GM12864 (cell line): ENCODE data around the gene TMEM208.

Experiments
- DNase-seq: peaks from one replicate; pipeline ENCODE4 v3.0.0-alpha.2; 2011; ENCODE audit warnings: low read depth
- H3K4me3 ChIP-seq: 2 replicates; pipeline ENCODE4 v1.5.1; 2011; ENCODE audit warnings: mild to moderate bottlenecking, low read depth, low read length, control low read depth
- TF ChIP-seq, protein P1 (sequence below): IDR thresholded peaks from 2 replicates; pipeline ENCODE4 v1.5.1; 2011; ENCODE audit warnings: low read depth, mild to moderate bottlenecking, moderate library complexity, low read length, control low read depth, inconsistent platforms; ENCODE audit errors: missing control alignments

TMEM208 gene

DNA sequence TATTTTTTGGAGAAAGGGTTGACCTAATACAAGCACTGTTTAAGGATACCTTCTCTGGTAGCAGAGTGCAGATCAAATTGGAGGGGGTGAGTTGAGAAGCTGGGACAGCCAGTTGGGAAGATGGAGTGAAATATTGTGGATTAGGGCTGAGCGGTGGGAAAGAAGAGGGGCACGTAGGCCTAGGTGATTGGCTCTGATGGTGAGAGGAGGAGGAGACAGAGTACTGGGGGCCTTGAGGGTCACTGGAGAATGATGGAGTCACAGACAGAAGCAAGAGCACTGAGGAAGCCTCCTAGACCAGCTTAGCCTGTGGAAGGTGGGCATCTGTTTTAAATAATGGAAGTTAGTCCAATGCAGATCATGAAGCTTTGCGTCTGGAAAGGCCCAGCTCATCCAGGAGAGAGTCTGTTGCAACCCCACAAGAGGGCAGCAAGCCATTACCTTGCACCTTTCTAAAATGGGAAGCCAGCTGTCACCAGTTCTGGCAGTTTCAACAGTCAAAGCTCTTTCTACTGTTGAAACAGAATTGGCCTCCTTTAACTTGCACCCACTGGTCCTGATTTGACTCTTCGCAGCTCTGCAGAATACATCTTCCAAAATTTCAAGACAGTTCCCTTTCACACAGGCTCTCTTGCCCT is 33.6 kb downstream of the TMEM208 start:
- TF ChIP-seq, protein P1, sequence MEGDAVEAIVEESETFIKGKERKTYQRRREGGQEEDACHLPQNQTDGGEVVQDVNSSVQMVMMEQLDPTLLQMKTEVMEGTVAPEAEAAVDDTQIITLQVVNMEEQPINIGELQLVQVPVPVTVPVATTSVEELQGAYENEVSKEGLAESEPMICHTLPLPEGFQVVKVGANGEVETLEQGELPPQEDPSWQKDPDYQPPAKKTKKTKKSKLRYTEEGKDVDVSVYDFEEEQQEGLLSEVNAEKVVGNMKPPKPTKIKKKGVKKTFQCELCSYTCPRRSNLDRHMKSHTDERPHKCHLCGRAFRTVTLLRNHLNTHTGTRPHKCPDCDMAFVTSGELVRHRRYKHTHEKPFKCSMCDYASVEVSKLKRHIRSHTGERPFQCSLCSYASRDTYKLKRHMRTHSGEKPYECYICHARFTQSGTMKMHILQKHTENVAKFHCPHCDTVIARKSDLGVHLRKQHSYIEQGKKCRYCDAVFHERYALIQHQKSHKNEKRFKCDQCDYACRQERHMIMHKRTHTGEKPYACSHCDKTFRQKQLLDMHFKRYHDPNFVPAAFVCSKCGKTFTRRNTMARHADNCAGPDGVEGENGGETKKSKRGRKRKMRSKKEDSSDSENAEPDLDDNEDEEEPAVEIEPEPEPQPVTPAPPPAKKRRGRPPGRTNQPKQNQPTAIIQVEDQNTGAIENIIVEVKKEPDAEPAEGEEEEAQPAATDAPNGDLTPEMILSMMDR: peak; percentile 74
- no peak overlapping the region for H3K4me3 ChIP-seq
- no peak for DNase-seq

DNA sequence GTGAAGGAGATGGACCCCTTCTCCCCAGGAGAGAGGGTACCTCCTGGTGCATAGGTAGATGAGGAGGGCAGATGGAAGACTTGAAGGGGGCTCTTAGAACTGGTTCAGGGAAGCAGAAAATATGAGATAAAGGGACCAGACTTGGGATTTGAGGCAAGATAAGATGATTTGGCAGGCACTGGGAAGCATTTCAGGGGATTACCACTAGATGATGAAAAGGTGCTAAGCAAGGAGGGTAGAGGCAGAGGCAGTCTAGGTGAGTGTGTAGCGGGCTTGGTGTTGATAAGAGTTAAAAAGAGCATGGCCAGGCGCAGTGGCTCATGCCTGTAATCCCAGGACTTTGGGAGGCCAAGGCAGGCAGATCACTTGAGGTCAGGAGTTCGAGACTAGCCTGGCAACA is 36.3 kb downstream of the TMEM208 start:
- no peak overlapping the region for H3K4me3 ChIP-seq
- TF ChIP-seq, protein P1: no peak
- no peak for DNase-seq

DNA sequence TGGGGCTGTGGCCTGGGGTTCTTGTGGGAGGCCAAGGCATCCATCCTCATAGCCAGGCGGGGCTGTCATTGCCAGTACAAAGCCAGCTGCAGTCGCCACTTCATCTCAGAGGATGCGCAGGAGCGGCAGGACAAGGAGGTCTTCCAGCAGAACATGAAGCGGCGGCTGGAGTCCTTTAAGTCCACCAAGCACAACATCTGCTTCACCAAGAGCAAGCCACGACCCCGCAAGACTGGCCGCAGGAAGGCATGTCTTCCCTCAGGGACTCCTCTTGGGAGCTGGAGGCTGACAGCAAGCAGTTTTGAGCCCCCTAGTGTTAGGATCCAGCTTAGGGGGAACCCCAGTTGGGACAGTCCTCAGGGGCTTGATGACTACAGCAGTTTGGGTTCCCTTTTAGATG is 37.3 kb downstream of the TMEM208 start:
- TF ChIP-seq, protein P1: peak; percentile 29
- no peak overlapping the region for H3K4me3 ChIP-seq
- no peak for DNase-seq

DNA sequence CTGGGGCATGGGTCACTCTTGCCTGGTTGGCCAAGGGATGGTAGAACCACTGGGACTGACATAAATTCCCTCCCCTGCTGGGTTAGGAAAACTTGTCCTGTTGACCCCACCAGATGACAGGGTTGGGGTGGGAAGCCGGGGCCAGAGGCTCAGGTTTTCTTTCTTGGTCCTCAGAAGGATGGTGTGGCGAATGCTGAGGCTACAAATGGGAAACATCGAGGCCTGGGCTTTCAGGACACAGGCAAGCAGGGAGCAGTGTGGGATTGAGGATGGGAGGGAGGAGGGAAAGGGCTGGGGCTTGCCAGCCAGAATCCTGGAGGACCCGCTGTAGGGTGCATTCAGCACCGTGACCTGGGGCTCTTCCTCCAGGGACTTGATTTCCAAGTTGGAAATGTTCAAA is 37.9 kb downstream of the TMEM208 start:
- no peak for DNase-seq
- no peak overlapping the region for H3K4me3 ChIP-seq
- TF ChIP-seq, protein P1: no peak

DNA sequence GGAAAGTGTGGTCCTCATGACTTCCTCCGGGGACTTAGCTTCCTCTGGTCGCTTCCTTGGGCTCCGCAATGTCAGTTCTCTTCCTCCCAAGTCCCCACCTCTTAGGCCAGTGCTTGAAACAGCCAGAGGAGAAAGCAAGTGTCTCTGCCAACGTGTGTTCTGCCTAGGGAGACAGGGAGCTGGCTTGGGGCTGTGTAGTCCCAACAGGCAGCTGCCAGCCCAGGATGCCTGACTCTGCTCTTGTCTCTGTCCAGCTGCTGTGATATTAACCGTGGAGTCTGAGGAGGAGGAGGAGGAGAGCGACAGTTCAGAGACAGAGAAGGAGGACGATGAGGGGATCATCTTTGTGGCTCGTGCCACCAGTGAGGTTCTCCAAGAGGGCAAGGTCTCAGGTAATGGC is 38.9 kb downstream of the TMEM208 start:
- H3K4me3 ChIP-seq: no peak overlapping the region
- TF ChIP-seq, protein P1: no peak
- DNase-seq: no peak

DNA sequence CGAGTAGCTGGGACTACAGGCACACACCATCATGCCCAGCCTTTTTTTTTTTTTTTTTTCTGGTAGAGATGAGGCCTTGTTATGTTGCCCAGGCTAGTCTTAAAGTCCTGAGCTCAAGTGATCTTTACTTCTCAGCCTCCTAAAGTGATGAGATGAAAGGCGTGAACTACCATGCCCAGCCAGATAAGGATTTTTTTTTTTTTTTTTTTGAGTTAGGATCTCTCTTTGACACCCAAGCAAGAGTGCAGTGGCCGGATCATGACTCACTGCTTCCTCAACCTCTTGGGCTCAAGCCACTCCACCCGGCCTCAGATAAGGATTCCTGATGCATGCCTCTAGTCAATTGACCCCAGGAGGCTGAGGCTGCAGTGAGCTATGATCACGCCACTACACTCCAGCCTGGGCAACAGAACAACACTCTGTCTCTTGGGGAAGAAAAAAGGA is 41.2 kb downstream of the TMEM208 start:
- TF ChIP-seq, protein P1: no peak
- no peak overlapping the region for H3K4me3 ChIP-seq
- no peak for DNase-seq

DNA sequence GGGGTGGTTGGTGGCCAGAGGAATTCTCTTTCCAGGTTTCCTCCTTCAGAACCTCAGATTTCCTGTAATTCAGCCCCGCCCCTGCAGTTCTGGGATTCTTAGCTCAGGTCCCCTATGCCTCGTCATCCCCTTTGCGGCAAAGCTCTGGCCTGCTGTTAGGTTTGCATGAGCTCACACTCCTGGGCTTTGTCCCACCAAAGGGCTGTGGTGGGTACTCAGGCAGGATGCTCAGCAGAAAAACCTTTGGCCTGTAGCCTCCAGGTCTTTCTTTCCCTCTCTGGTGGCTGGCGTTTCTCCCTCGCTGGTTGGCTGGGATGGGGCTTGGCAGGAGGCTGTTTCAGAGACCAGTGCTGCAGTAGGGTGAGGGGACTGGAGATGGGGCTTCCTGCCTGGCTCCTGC is 42.8 kb downstream of the TMEM208 start:
- no peak for DNase-seq
- TF ChIP-seq, protein P1: no peak
- H3K4me3 ChIP-seq: no peak overlapping the region
